HL-60 (cell line): Measurements from ENCODE around the gene COQ2.
A peak's percentile ranks its signal among the peaks of the same experiment; 100 is the strongest.

Source experiments
- CTCF ChIP-seq: IDR thresholded peaks from one replicate; pipeline ENCODE4 v1.5.1; 2011; ENCODE audit warnings: low read length, control low read depth, inconsistent platforms; ENCODE audit not compliant: insufficient read depth
- POLR2AphosphoS5 ChIP-seq: IDR thresholded peaks from 2 replicates; pipeline ENCODE4 v1.6.1; 2012; ENCODE audit warnings: low read depth
- REST ChIP-seq: IDR thresholded peaks from 2 replicates; pipeline ENCODE4 v1.6.1; 2012; ENCODE audit warnings: low read depth; ENCODE audit not compliant: insufficient replicate concordance

DNA sequence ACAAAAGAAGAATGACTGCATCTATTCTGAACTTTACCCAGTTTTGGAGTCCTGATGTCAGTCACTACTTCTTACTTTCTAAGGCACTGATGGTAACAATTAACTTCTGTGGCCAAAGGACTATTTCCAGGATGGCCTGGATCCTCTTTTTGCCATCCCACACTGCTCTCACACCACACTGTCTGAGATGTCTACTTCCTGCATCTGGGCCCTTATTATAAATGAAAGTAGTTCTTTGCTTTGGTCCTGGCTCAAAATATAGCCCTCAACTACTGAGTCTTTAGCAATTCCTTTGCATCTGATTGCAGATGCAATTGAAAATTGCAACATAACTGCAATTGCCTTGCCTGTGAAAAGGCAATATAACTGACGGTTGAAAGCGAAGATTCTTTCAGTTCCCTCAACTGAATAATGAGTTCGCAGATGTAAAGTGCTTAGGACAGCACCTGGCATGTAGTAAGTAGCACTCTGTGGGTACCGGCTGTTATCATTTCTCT, 44.2 kb downstream of the COQ2 start:
- TF ChIP-seq CTCF, result no peak
- TF ChIP-seq REST, result peak; percentile 54
- TF ChIP-seq POLR2AphosphoS5, result peak; percentile 89
